ENCODE results near the gene SGPP2.

DNA sequence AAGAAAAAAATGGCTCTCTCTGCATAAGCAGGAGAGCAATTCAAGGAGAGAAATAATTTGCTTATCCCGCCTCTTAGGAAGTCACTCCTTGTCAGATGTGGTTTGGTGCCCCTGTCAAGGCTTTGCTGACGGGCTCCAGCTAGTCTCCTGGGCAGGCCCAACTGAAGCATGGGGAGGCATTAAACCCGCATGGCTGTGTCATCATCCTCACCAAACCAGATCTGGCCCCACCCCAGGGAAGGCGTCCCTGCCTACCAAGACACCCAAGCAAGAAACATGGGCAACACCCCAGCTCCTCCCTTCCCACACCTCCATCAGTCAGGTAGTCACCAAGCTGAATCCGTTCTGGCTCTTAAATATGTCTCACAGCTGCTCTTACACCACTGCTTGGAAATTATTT, 108.0 kb downstream of the SGPP2 start:
- TF ChIP-seq POLR2A (IDR thresholded peaks at IDR 0.05; ENCODE audit: low read depth, low read length) (no peak), POLR2AphosphoS5 (IDR thresholded peaks at IDR 0.05; ENCODE audit: low read depth, low read length) (no peak), TAF1 (IDR thresholded peaks at IDR 0.05; ENCODE audit: low read depth, low read length) (no peak), POU2F2 (IDR thresholded peaks at IDR 0.05; ENCODE audit: low read depth, low read length) (no peak), PAX5 (IDR thresholded peaks at IDR 0.05; ENCODE audit: insufficient read depth, low read length, severe bottlenecking) (no peak)

Data from GM12891 (cell line).